Measurements from ENCODE around the gene RANBP17.

- TF ChIP-seq CTCF (conservative IDR thresholded peaks at IDR 0.05; ENCODE audit: low read depth, low read length), result no peak
- TF ChIP-seq EZH2 (IDR thresholded peaks at IDR 0.05; ENCODE audit: borderline replicate concordance, low read depth, low read length, poor library complexity, severe bottlenecking), result no peak
These were observed 12.2 kb downstream of the RANBP17 start for GRCh38 chr5:170874017-170874416.

All from A673 (cell line).